ENCODE results near the gene FRAS1.

GRCh38 chr4:78360466-78360865 lies 303.3 kb downstream of the FRAS1 start:
- TF ChIP-seq EZH2phosphoT487 (IDR thresholded peaks at IDR 0.05; ENCODE audit: borderline replicate concordance, low read length) (no peak), CTCF (conservative IDR thresholded peaks at IDR 0.05; ENCODE audit: low read depth, low read length) (no peak), EZH2 (IDR thresholded peaks at IDR 0.05; ENCODE audit: low read length, unreplicated experiment) (no peak)

All from PC-3 (cell line).